Glutamatergic neuron (in vitro differentiated cells): ENCODE measurements around the gene AXIN2. TPM values are rescaled to one million over a fixed set of nuclear protein-coding genes. Genes with fewer than 3 reads are reported as not detected.

ENCODE experiments used
- DNase-seq: peaks from one replicate; pipeline ENCODE4 v3.0.0; 2022
- H3K27ac Mint-ChIP-seq: one replicate; pipeline ENCODE4 v1.8.0; 2020; ENCODE audit warnings: mild to moderate bottlenecking, mixed read lengths, inconsistent platforms; ENCODE audit not compliant: unreplicated experiment
- H3K27me3 Mint-ChIP-seq: one replicate; pipeline ENCODE4 v1.8.0; 2020; ENCODE audit warnings: mild to moderate bottlenecking, moderate library complexity, mixed read lengths, inconsistent platforms; ENCODE audit not compliant: unreplicated experiment
- H3K36me3 Mint-ChIP-seq: one replicate; pipeline ENCODE4 v1.8.0; 2020; ENCODE audit warnings: mild to moderate bottlenecking, mixed read lengths, inconsistent platforms; ENCODE audit not compliant: unreplicated experiment
- H3K4me1 Mint-ChIP-seq: one replicate; pipeline ENCODE4 v1.8.0; 2020; ENCODE audit warnings: mild to moderate bottlenecking, low read depth, mixed read lengths, inconsistent platforms; ENCODE audit not compliant: unreplicated experiment
- H3K4me3 Mint-ChIP-seq: one replicate; pipeline ENCODE4 v1.8.0; 2020; ENCODE audit warnings: mild to moderate bottlenecking, mixed read lengths, inconsistent platforms; ENCODE audit not compliant: unreplicated experiment
- H3K9me3 Mint-ChIP-seq: one replicate; pipeline ENCODE4 v1.8.0; 2020; ENCODE audit warnings: mild to moderate bottlenecking, moderate library complexity, mixed read lengths, inconsistent platforms; ENCODE audit not compliant: unreplicated experiment
- total RNA-seq: library from RNA; stranded (reverse); fragmentation: NEBNext Ultra II Directional; extraction: Animal tissue kit (Norgen Biotek cat#: 25700); gene quantifications from one replicate; pipeline ENCODE4 v1.2.1, GENCODE V29; 2021; ENCODE audit not compliant: unreplicated experiment
- TF ChIP-seq, protein P1 (sequence below): fragments of 200-600 bp; sonication (generic); IDR thresholded peaks from one replicate; pipeline ENCODE4 v1.5.0; 2021; ENCODE audit not compliant: partially characterized antibody, unreplicated experiment

Gene AXIN2
- total RNA-seq, 1 donor from 2014 or later: 26.5 TPM

DNA sequence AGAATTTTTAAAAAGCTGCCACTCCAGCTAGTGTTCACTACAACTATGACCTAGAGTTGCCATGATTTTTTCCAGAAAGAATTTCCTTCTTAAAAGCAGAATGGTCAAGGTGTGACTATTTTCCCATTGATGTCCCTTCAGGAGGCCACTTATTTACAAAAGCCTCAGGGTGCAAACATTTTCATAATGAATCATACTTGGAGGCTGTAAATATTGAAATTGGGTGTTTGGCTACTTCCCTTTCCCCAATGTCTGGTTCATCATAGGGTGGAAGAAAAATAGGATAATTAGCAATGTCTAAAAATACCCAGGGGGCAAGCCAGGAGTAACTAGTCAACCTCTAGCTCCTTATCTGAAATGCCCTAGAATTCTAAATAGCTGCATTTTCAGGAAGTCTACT lies 18.8 kb downstream of the AXIN2 start:
- no peak for DNase-seq
- Mint-ChIP-seq H3K4me3 (no peak overlapping the region), H3K36me3 (peaks cover 9% of the 10 kb centered on the region), H3K27me3 (no peaks in the 10 kb centered on the region), H3K4me1 (peaks cover 17% of the 10 kb centered on the region), H3K27ac (no peak overlapping the region), H3K9me3 (no peaks in the 10 kb centered on the region)
- TF ChIP-seq, protein P1, sequence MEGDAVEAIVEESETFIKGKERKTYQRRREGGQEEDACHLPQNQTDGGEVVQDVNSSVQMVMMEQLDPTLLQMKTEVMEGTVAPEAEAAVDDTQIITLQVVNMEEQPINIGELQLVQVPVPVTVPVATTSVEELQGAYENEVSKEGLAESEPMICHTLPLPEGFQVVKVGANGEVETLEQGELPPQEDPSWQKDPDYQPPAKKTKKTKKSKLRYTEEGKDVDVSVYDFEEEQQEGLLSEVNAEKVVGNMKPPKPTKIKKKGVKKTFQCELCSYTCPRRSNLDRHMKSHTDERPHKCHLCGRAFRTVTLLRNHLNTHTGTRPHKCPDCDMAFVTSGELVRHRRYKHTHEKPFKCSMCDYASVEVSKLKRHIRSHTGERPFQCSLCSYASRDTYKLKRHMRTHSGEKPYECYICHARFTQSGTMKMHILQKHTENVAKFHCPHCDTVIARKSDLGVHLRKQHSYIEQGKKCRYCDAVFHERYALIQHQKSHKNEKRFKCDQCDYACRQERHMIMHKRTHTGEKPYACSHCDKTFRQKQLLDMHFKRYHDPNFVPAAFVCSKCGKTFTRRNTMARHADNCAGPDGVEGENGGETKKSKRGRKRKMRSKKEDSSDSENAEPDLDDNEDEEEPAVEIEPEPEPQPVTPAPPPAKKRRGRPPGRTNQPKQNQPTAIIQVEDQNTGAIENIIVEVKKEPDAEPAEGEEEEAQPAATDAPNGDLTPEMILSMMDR: no peak

DNA sequence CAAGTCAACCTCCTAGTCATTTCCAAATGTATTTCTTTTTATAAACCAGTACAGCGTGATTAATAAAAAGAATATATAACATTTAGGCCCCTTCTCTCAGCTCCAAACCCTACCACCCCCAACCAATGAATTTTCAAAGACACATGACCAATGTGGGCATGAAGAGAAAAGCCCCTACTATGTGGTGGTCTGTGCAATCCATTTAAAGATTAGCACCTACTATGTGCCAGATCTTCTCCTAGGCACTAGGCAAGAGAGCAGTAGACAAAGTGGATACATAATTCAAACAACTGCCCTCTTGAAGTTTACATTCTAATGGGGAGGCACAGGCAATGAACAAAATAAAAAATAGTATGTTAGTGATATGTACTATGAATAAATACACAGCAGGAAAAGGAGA lies 19.4 kb downstream of the AXIN2 start:
- H3K27me3 Mint-ChIP-seq: no peaks in the 10 kb centered on the region
- peaks cover 17% of the 10 kb centered on the region for H3K4me1 Mint-ChIP-seq
- H3K9me3 Mint-ChIP-seq: no peaks in the 10 kb centered on the region
- H3K27ac Mint-ChIP-seq: no peak overlapping the region
- TF ChIP-seq, protein P1: no peak
- no peak for DNase-seq
- H3K36me3 Mint-ChIP-seq: peaks cover 9% of the 10 kb centered on the region
- H3K4me3 Mint-ChIP-seq: no peak overlapping the region

DNA sequence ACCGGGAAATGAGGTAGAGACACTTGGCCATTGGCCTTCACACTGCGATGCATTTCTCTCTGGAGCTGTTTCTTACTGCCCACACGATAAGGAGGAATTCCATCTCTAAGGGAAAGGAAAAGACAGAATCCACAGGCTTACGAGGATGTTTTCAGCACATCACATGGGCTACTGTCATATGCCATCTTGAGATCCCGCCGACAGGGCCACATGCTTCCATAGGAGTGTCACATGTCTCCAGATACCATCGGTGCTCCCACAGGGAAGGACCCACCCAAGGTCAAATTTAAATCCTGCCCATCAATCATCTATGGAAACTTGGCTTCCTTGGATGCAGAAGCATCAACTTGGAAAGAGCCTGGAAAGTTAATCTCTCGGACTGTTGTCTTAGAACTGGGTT lies 20.0 kb downstream of the AXIN2 start:
- TF ChIP-seq, protein P1: no peak
- Mint-ChIP-seq H3K27ac (no peak overlapping the region), H3K9me3 (no peaks in the 10 kb centered on the region), H3K36me3 (peaks cover 9% of the 10 kb centered on the region), H3K4me1 (peaks cover 16% of the 10 kb centered on the region), H3K4me3 (no peak overlapping the region), H3K27me3 (no peaks in the 10 kb centered on the region)
- no peak for DNase-seq

DNA sequence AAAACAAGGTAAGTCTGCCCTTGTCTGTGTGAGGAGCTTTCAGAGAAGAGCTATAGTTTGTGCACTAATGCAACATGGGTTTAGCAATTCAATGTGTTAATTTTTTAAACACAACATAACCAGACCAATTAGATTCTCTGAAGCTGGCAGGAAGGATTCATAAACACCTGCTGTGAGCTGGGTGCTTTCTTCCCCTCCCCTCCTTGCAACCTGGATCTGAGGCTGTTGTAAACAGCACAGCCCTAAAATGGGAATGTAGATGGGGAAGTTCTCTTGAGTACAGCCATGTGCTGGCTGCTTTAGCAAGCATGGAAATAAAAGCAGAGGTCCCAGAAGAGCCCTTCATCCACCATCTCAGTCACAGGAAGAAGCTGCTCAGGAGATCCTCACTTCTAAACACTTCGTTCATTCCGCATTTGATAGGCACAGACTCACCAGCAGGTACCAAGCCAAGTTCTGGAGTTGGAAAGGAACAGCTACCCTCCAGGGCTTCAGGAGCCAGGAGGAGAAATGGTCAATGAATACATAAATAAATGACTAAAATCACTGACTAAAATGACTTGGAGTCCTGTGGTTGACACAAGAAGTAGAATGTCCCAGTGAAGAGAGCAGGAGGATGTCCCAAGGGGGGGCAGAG lies 21.7 kb downstream of the AXIN2 start:
- H3K27ac Mint-ChIP-seq: no peak overlapping the region
- H3K9me3 Mint-ChIP-seq: peaks cover 3% of the 10 kb centered on the region
- H3K4me1 Mint-ChIP-seq: peaks cover 12% of the 10 kb centered on the region
- H3K27me3 Mint-ChIP-seq: no peaks in the 10 kb centered on the region
- TF ChIP-seq, protein P1: no peak
- peaks cover 20% of the 10 kb centered on the region for H3K36me3 Mint-ChIP-seq
- H3K4me3 Mint-ChIP-seq: no peak overlapping the region
- DNase-seq: no peak

DNA sequence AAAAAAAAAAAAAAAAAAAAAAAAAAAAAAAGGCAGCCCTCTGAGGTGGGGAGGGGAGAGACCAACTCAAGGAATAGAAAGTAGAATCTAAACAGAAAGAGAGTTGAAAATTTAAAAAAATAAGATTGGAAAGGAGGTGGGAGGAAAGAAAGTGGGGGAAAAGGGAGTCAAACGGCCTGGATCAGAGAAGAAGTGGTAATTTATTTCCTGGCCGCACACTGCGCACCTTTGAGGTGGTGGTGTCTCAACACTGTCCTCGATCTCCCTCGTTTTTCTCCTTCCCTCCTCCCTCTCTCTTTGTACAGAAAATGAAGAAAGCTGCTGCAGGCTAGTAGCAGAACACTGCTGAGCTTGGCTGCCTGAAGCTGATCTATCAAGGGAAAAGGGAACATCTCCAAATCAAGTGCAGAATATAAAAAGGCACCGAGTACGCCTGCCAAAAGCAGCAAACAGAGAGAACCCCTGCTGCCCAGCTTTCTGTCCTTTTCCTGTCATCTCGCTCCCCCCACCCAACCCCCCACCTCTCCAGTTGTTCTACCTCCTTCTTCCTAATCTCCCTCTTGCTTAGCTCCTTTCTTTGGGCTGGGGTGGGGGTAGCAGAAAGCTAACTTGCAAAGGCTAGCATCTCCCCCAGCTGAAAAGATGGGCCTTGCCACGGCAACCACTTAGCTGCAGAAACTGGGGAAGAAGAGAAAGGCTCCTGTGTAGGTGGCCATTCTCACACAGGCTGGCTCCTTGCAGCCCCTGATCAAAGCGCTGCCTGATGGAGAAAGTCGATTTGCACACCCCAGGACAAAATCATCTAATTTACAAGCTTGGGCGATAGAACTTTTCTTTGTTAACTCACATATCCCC lies 22.5 kb downstream of the AXIN2 start:
- H3K36me3 Mint-ChIP-seq: peaks cover 20% of the 10 kb centered on the region
- no peak overlapping the region for H3K27ac Mint-ChIP-seq
- no peak for DNase-seq
- peaks cover 3% of the 10 kb centered on the region for H3K9me3 Mint-ChIP-seq
- H3K4me1 Mint-ChIP-seq: peaks cover 11% of the 10 kb centered on the region
- peaks cover under 1% of the 10 kb centered on the region for H3K27me3 Mint-ChIP-seq
- TF ChIP-seq, protein P1: no peak
- no peak overlapping the region for H3K4me3 Mint-ChIP-seq
